RWPE2 (cell line): ENCODE results near the gene PPP1R12A.

Experiments
- ATAC-seq: fragments of 200-7000 bp; cut with Tn5 transposase; 3 replicates; pipeline ENCODE4 v1.9.1; 2021; ENCODE audit warnings: low read depth
- DNase-seq: peaks from one replicate; pipeline ENCODE4 v3.0.0-alpha.2; 2020; ENCODE audit warnings: low spot score
- H3K27ac ChIP-seq: fragments of 450-650 bp; 2 replicates; pipeline ENCODE4 v1.5.1; 2017; ENCODE audit warnings: mild to moderate bottlenecking; ENCODE audit not compliant: poor library complexity, severe bottlenecking
- H3K27me3 ChIP-seq: fragments of 250-450 bp; sonication (Bioruptor Pico); 2 replicates; pipeline ENCODE4 v1.5.1; 2021; ENCODE audit warnings: mild to moderate bottlenecking, moderate library complexity; ENCODE audit not compliant: insufficient read depth, poor library complexity, severe bottlenecking
- H3K36me3 ChIP-seq: fragments of 250-450 bp; sonication (Bioruptor Pico); 2 replicates; pipeline ENCODE4 v1.5.1; 2020; ENCODE audit warnings: low read depth, mild to moderate bottlenecking, moderate library complexity
- H3K4me1 ChIP-seq: fragments of 250-450 bp; sonication (Bioruptor Pico); 2 replicates; pipeline ENCODE4 v1.5.1; 2021; ENCODE audit warnings: mild to moderate bottlenecking, moderate library complexity; ENCODE audit not compliant: insufficient read depth, poor library complexity, severe bottlenecking
- H3K4me3 ChIP-seq: fragments of 250-450 bp; sonication (Bioruptor Pico); 2 replicates; pipeline ENCODE4 v1.5.1; 2021; ENCODE audit warnings: mild to moderate bottlenecking, moderate library complexity; ENCODE audit not compliant: severe bottlenecking
- H3K9me3 ChIP-seq: fragments of 250-450 bp; sonication (Bioruptor Pico); 2 replicates; pipeline ENCODE4 v1.5.1; 2021; ENCODE audit warnings: mild to moderate bottlenecking, moderate library complexity; ENCODE audit not compliant: severe bottlenecking
- CTCF ChIP-seq: fragments of 450-650 bp; IDR thresholded peaks from one replicate; pipeline ENCODE4 v1.5.1; 2017; ENCODE audit warnings: mild to moderate bottlenecking, moderate library complexity; ENCODE audit not compliant: poor library complexity, severe bottlenecking

Gene PPP1R12A

GRCh38 chr12:79891506-79892162, 43.3 kb downstream of the PPP1R12A start:
- Histone ChIP-seq H3K4me3 (no peak overlapping the region), H3K27me3 (no peaks in the 10 kb centered on the region), H3K4me1 (no peaks in the 10 kb centered on the region), H3K36me3 (no peaks in the 10 kb centered on the region), H3K9me3 (no peaks in the 10 kb centered on the region), H3K27ac (no peak overlapping the region)
- ATAC-seq (no peak), DNase-seq (no peak)
- TF ChIP-seq CTCF = no peak

- H3K4me3 ChIP-seq = no peak overlapping the region
- ATAC-seq (no peak), DNase-seq (no peak)
- no peaks in the 10 kb centered on the region for H3K27me3 ChIP-seq
- H3K27ac ChIP-seq = no peak overlapping the region
- TF ChIP-seq CTCF = no peak
- no peaks in the 10 kb centered on the region for H3K36me3 ChIP-seq
- H3K9me3 ChIP-seq = no peaks in the 10 kb centered on the region
- H3K4me1 ChIP-seq = peaks cover 10% of the 10 kb centered on the region
Observed at GRCh38 chr12:79887890-79888289, 47.0 kb downstream of the PPP1R12A start.

GRCh38 chr12:79886917-79887519, 47.9 kb downstream of the PPP1R12A start:
- Histone ChIP-seq H3K27me3 (no peaks in the 10 kb centered on the region), H3K27ac (no peak overlapping the region), H3K4me1 (peaks cover 10% of the 10 kb centered on the region), H3K4me3 (no peak overlapping the region), H3K36me3 (no peaks in the 10 kb centered on the region), H3K9me3 (no peaks in the 10 kb centered on the region)
- peak; percentile 85 for TF ChIP-seq CTCF
- no peak for DNase-seq
- ATAC-seq = peak; percentile 79; the same call in 2 of the 3 replicates

GRCh38 chr12:79885911-79886490, 48.9 kb downstream of the PPP1R12A start:
- Histone ChIP-seq H3K4me1 (peaks cover 10% of the 10 kb centered on the region), H3K36me3 (no peaks in the 10 kb centered on the region), H3K27ac (no peak overlapping the region), H3K4me3 (no peak overlapping the region), H3K27me3 (no peaks in the 10 kb centered on the region), H3K9me3 (no peaks in the 10 kb centered on the region)
- no peak for TF ChIP-seq CTCF
- ATAC-seq = no peak
- no peak for DNase-seq
